Measurements from ENCODE around the gene PANK4. TPM values are rescaled to one million over a fixed set of nuclear protein-coding genes. Genes with fewer than 3 reads are reported as not detected.

Gene PANK4
- total RNA-seq, 1 donor from 2014 or later, result 49.1 TPM

DNA sequence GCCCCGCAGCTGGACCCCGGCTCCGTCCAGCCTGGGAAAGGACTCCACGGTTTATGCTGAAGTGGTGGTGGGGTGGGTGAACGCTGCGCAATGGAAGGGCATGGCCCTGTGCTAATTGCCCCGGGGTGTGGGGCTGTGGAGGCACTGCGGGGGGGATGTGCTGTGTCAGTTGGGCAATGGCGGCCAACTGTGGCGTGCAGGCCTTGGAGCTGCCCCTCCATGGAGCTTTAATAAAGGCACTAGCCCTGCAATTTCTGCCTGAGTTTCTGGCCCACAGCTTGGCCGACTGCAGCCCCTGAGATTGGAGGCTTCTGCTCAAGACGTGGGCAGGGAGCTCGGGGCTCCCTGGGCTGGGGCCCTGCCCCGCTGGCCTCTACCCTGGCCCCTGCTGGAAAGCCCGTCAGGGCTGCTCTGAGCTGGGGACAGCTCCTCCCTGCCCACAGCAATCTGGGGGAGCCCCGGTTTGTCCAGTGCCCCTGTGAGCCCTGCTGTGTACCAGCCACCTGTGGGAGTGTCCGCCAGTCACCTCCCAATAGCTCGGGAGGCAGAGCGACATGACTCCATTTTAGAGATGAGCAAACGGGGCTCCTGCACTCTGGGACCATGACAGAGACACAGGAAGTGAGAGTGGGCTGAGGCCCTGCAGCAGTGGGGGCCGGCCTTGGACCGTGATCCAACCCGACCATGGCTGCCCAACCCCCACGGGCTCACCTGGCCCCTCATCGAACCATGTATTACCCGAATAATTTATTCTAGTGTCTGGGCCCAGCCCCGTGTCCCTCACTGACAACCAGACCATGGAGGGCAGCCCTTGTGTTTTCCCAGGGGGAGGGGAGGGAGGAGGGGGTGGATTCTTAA, 21.0 kb upstream of the PANK4 start:
- peak overlapping the region; percentile 85 for H3K4me3 Mint-ChIP-seq (ENCODE audit: low read depth)
- H3K4me1 Mint-ChIP-seq (ENCODE audit: low read depth), result peaks cover 15% of the 10 kb centered on the region
- peak; percentile 46 for DNase-seq (ENCODE audit: low spot score)
- peak overlapping the region; percentile 95 for H3K27ac Mint-ChIP-seq
- no peaks in the 10 kb centered on the region for H3K27me3 Mint-ChIP-seq (ENCODE audit: low read depth)
- intact Hi-C loops (cut with micrococcal nuclease), result loop anchor here (1.0 to 10.0 kb wide), 5 partner anchors 9 to 133 kb away; partner anchors contain the start of genes PANK4 and TNFRSF14
- H3K36me3 Mint-ChIP-seq (ENCODE audit: low read depth), result peaks cover 10% of the 10 kb centered on the region
- no peaks in the 10 kb centered on the region for H3K9me3 Mint-ChIP-seq

DNA sequence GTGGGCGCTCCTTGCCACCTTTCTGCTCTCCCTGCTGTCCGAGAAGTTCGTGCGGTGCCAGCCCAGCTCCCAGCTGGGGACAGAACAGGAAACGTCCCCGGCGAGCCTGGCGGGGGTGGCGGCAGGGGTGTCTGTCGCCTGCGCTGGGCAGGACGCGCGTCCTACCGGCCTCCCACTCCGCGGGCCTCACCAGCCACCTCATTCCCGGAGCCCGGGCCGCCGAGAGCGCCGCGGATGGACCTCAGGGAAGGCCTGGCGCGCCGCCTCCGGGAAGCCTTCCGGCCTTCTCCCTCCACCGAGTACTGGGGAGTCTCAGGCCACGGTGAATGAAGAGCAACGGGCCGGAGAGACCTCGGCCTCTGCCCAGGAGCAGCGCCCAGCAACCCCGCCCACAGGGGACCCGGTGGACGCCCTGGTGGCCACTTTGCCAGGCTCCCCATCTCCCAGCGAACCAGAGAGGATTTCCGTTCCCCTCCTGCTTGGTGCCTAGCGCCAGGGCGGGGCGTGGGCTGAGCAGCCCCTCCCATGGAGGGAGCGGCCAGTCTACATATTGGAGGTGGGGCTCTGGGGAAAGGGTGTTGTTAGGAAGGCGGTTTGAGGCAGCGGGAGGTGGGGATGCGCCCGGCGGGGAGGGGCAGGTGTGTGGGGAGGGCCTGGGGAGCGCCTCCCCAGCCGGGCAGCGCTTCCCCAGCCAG, 20.3 kb upstream of the PANK4 start:
- peaks cover 15% of the 10 kb centered on the region for H3K4me1 Mint-ChIP-seq (ENCODE audit: low read depth)
- no peaks in the 10 kb centered on the region for H3K9me3 Mint-ChIP-seq
- peaks cover 10% of the 10 kb centered on the region for H3K36me3 Mint-ChIP-seq (ENCODE audit: low read depth)
- peak overlapping the region; percentile 95 for H3K27ac Mint-ChIP-seq
- peak; percentile 88 for DNase-seq (ENCODE audit: low spot score)
- intact Hi-C loops (cut with micrococcal nuclease), result loop anchor here (1.0 to 10.0 kb wide), 3 partner anchors 20 to 132 kb away; partner anchors contain the start of gene PANK4
- peak overlapping the region; percentile 85 for H3K4me3 Mint-ChIP-seq (ENCODE audit: low read depth)
- H3K27me3 Mint-ChIP-seq (ENCODE audit: low read depth), result peaks cover 3% of the 10 kb centered on the region

DNA sequence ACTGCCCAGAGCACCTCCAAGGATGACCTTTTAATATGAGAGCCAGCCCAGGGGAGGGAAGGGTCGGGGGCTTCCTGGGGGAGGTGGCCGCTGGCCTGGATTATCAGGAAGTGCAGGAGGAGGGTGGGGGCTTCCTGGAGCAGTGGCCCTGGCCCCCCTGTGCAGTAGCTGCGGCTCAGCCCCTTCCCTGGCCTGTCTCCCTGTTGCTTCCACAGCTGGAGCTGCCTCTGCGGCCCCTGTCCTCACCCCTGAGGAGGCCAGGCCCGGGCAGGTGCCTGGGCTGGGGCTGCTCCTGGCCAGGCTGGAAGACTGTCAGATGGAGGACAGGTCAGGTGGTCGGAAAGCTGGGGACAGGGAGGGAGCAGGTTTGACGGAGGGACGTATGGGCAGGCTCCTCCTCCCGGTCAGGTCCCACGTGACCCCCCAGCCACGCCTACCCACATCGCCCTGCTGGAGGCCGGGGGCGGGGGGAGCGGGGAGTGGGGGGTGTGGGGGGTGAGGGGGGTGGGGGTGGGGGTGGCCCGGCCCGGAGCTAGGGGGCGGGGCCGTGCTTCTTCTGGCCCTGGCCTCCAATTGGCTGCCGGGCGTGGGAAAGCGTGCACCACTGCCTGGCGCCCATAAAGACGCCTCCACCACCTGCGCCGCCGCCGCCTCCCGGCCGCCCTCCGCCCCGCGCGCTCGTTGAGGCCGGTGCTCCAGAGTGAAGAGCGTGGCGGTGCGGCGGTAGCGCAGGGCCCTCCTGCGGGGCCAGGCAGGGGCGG, 19.5 kb upstream of the PANK4 start:
- Mint-ChIP-seq H3K9me3 (no peaks in the 10 kb centered on the region), H3K36me3 (ENCODE audit: low read depth) (peaks cover 5% of the 10 kb centered on the region), H3K27ac (no peak overlapping the region), H3K27me3 (ENCODE audit: low read depth) (peaks cover 7% of the 10 kb centered on the region), H3K4me3 (ENCODE audit: low read depth) (peak overlapping the region; percentile 85), H3K4me1 (ENCODE audit: low read depth) (peaks cover 15% of the 10 kb centered on the region)
- intact Hi-C loops (cut with micrococcal nuclease), result loop anchor here (10.0 kb wide), 1 partner anchor 99 kb away; no protein-coding TSS in a partner anchor
- DNase-seq (ENCODE audit: low spot score), result peak; percentile 86

DNA sequence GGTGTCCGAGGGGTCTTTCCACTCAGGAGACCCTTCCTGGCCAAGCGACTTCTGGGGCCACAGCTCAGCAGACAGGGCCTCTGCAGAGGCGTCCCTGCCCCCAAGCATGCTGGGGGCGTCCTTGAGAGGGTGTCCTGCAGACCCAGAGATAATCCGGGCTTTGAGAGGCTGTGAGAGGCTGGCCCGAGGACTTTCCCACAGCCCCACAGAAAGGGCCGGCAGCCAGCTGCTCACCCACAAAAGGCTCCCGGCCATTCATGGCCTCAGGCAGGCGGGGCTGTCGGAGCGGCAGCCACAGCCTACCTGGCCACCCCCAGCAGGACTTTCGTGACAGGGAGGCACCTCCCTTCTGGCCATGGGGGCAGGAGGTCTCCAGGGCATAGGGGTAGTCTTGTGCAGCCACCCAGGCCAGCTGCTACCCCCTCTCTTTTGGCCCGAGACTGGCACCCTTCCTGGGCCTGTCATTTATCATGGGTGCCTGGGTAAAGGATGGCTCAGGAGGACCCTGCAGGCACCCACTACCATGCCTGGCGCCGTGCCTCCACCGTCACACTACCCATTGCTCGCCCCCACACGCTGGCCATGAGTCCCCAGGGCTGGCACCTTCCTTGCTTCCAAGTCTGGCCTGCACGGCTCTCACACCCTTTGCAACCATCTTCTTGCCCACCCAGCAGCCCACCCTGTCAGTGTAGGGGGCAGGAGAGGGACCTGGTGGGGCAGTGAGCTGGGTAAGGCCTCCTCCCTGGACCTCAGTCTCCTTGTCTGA, 18.7 kb upstream of the PANK4 start:
- Mint-ChIP-seq H3K4me3 (ENCODE audit: low read depth) (no peak overlapping the region), H3K27ac (no peak overlapping the region), H3K27me3 (ENCODE audit: low read depth) (peaks cover 7% of the 10 kb centered on the region), H3K9me3 (no peaks in the 10 kb centered on the region), H3K4me1 (ENCODE audit: low read depth) (peaks cover 13% of the 10 kb centered on the region), H3K36me3 (ENCODE audit: low read depth) (peaks cover 3% of the 10 kb centered on the region)
- no peak for DNase-seq (ENCODE audit: low spot score)
- intact Hi-C loops (cut with micrococcal nuclease), result loop anchor here (10.0 kb wide), 1 partner anchor 100 kb away; no protein-coding TSS in a partner anchor

GRCh38 chr1:2544093-2544874, 17.9 kb upstream of the PANK4 start:
- Mint-ChIP-seq H3K4me1 (ENCODE audit: low read depth) (peaks cover 11% of the 10 kb centered on the region), H3K27me3 (ENCODE audit: low read depth) (peaks cover 7% of the 10 kb centered on the region), H3K9me3 (no peaks in the 10 kb centered on the region), H3K27ac (no peak overlapping the region), H3K4me3 (ENCODE audit: low read depth) (no peak overlapping the region), H3K36me3 (ENCODE audit: low read depth) (no peaks in the 10 kb centered on the region)
- intact Hi-C loops (cut with micrococcal nuclease), result loop anchor here (10.0 kb wide), 1 partner anchor 101 kb away; no protein-coding TSS in a partner anchor
- no peak for DNase-seq (ENCODE audit: low spot score)

DNA sequence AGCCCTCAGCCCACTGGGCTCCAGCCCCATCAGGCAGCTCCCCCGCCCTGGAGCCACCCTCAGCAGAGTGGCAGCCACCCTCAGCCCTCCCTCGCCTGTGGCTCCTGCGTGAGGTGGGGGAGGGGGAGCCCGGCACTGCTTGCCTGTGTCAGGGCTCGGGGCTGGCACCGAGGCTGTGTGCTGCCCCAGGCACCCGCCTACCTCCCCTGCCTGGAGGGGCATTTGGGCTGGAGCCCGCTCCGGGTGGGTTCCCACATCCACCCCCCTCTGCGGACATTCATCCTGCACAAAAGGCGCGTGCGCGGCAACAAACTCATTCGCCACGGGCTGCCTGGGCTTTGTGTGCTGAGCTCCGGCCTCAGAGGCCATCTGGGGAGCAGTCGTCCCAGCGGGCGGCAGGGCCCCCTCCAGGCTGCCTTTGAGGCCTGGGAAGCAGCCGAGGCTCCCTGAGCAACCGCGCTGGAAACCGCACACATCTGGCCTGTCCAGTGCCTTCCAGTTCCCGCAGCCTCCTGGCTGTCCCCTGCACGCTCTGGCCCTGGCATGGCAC, 17.2 kb upstream of the PANK4 start:
- Mint-ChIP-seq H3K27ac (no peak overlapping the region), H3K4me3 (ENCODE audit: low read depth) (no peak overlapping the region), H3K27me3 (ENCODE audit: low read depth) (peaks cover 9% of the 10 kb centered on the region), H3K9me3 (no peaks in the 10 kb centered on the region), H3K36me3 (ENCODE audit: low read depth) (no peaks in the 10 kb centered on the region), H3K4me1 (ENCODE audit: low read depth) (peaks cover 7% of the 10 kb centered on the region)
- intact Hi-C loops (cut with micrococcal nuclease), result loop anchor here (10.0 kb wide), 1 partner anchor 101 kb away; no protein-coding TSS in a partner anchor
- DNase-seq (ENCODE audit: low spot score), result no peak

DNA sequence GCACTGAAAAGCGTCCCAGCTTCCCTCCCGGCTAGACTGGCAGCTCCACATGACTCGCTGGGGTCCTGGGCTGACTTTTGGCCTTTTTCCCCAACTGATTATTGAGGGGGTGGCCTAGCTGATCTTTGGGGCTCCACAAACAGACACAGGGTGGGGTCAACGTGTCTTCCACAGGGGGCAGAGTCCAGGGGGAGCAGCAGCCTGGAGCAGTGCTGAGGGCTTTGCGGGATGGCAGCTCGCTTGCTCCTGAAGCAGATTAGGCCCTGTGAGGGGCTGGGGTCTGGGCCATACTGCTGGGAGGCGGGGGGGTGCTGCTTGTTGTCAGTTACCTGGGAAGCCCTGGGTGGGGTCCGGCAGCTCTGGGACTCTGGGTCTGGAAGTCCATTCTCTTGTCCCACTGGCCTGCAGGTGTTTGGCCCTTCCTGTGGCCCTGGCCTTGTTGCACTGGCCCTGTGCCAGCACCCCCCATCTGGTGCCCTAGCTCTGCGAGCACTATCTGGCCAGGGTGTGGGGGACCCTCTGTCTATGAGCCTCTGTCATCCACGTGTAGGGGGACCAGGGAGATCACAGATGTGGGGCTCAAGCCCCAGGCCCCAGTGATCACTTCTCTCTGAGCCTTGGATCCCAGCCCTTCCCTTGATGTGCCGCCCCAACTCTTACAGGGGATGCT, 16.0 kb upstream of the PANK4 start:
- H3K4me3 Mint-ChIP-seq (ENCODE audit: low read depth), result no peak overlapping the region
- H3K9me3 Mint-ChIP-seq, result no peaks in the 10 kb centered on the region
- intact Hi-C loops (cut with micrococcal nuclease), result loop anchor here (10.0 kb wide), 1 partner anchor 102 kb away; no protein-coding TSS in a partner anchor
- peaks cover 9% of the 10 kb centered on the region for H3K27me3 Mint-ChIP-seq (ENCODE audit: low read depth)
- no peak overlapping the region for H3K27ac Mint-ChIP-seq
- H3K36me3 Mint-ChIP-seq (ENCODE audit: low read depth), result no peaks in the 10 kb centered on the region
- H3K4me1 Mint-ChIP-seq (ENCODE audit: low read depth), result no peaks in the 10 kb centered on the region
- DNase-seq (ENCODE audit: low spot score), result no peak

DNA sequence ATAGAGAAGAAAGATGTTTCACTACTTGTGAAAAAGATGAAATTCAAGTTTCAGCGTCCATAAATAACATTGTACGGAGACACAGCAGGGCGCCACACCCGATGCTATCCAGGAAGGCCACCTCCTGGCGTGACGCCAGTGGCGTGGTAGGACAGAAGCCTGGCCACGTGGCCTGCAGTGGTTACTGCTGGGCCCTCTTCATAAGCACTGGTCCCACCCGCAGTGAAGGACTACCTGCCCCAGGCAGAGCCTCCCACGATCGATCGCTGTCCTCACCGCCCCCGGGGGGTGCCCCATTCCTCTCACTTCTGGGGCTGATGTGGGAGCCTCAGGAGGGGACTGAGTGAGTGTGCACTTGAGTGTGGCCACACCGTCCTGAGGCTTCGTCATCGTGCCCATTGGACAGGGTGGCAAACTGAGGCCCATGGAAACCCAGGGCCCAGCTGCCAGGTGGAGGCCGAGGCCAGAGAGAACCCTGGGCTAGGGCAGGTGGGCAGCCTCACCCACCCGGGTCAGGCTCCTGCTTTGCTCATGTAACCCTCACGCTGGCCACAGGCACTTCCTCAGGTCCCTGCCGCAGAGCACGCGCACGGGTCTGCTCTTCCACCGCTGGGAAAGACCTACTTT, 15.3 kb upstream of the PANK4 start:
- H3K36me3 Mint-ChIP-seq (ENCODE audit: low read depth), result no peaks in the 10 kb centered on the region
- intact Hi-C loops (cut with micrococcal nuclease), result loop anchor here (10.0 kb wide), 1 partner anchor 103 kb away; no protein-coding TSS in a partner anchor

DNA sequence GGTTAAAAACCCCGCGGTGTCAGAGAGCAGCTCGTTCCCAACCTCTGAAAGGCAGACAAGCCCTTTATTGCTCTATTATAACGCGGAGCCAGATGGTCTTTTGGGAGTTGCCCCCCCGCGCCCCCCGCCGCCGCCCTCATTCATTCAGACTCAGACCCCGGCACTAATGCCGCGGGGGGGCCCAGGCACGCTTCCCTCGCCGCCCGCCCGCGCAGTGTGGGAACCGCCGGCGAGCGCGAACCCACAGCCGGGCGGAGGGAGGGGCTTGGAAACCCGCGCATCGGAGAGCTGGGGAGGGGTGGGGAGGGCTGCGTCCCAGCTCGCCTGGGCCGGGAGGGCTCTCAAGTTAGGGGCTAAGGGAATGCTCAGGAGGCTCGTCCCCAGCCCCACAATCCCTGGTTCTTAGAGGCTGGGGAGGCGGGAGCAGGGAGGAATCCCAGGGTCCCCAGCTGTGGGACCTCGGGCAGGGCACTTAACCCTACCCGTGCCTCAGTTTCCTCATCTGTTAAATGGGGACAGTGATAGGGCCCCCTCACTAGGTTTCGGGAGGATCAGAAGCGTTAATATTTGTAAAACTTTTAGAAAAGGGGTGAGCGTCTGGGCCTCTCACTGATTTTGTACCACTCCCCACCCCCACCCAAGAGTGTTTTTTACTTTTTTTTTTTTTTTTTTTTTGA, 14.6 kb upstream of the PANK4 start:
- no peaks in the 10 kb centered on the region for H3K4me1 Mint-ChIP-seq (ENCODE audit: low read depth)
- no peak overlapping the region for H3K4me3 Mint-ChIP-seq (ENCODE audit: low read depth)
- H3K27ac Mint-ChIP-seq, result no peak overlapping the region
- DNase-seq (ENCODE audit: low spot score), result no peak
- peaks cover 12% of the 10 kb centered on the region for H3K27me3 Mint-ChIP-seq (ENCODE audit: low read depth)
- H3K9me3 Mint-ChIP-seq, result no peaks in the 10 kb centered on the region
- intact Hi-C loops (cut with micrococcal nuclease), result loop anchor here (10.0 kb wide), 1 partner anchor 104 kb away; no protein-coding TSS in a partner anchor
- no peaks in the 10 kb centered on the region for H3K36me3 Mint-ChIP-seq (ENCODE audit: low read depth)

More for the DNA sequence above, 15.3 kb upstream of the PANK4 start:
- Mint-ChIP-seq H3K4me1 (ENCODE audit: low read depth) (no peaks in the 10 kb centered on the region), H3K27ac (no peak overlapping the region), H3K9me3 (no peaks in the 10 kb centered on the region), H3K4me3 (ENCODE audit: low read depth) (no peak overlapping the region), H3K27me3 (ENCODE audit: low read depth) (peaks cover 9% of the 10 kb centered on the region)
- DNase-seq (ENCODE audit: low spot score), result no peak

GRCh38 chr1:2539312-2539907, 13.0 kb upstream of the PANK4 start:
- no peak overlapping the region for H3K4me3 Mint-ChIP-seq (ENCODE audit: low read depth)

More at GRCh38 chr1:2539312-2539907, 13.0 kb upstream of the PANK4 start:
- Mint-ChIP-seq H3K27me3 (ENCODE audit: low read depth) (peaks cover 18% of the 10 kb centered on the region), H3K36me3 (ENCODE audit: low read depth) (no peaks in the 10 kb centered on the region), H3K27ac (no peak overlapping the region), H3K4me1 (ENCODE audit: low read depth) (no peaks in the 10 kb centered on the region), H3K9me3 (no peaks in the 10 kb centered on the region)
- intact Hi-C loops (cut with micrococcal nuclease), result no loop called here
- no peak for DNase-seq (ENCODE audit: low spot score)
